ENCODE results near the gene IMMP2L.

The IMMP2L gene

GRCh38 chr7:111199643-111200042 lies 362.6 kb downstream of the IMMP2L start:
- DNase-seq = no peak

GRCh38 chr7:111198255-111198654 lies 364.0 kb downstream of the IMMP2L start:
- no peak for DNase-seq

- DNase-seq = no peak
Observed at GRCh38 chr7:111196655-111197054, 365.6 kb downstream of the IMMP2L start.

GRCh38 chr7:111192614-111193413 lies 369.5 kb downstream of the IMMP2L start:
- no peak for DNase-seq

- DNase-seq = peak; percentile 29
Observed at GRCh38 chr7:111190804-111191203, 371.5 kb downstream of the IMMP2L start.

GRCh38 chr7:111184987-111185386 lies 377.3 kb downstream of the IMMP2L start:
- no peak for DNase-seq

- DNase-seq = no peak
Observed at GRCh38 chr7:111183321-111183720, 379.0 kb downstream of the IMMP2L start.

GRCh38 chr7:111180338-111180737 lies 382.0 kb downstream of the IMMP2L start:
- no peak for DNase-seq

GRCh38 chr7:111175908-111176441 lies 386.3 kb downstream of the IMMP2L start:
- DNase-seq = peak; percentile 79

- no peak for DNase-seq
Observed at GRCh38 chr7:111174510-111174909, 387.8 kb downstream of the IMMP2L start.

- DNase-seq = no peak
Observed at GRCh38 chr7:111173990-111174389, 388.3 kb downstream of the IMMP2L start.

- DNase-seq = no peak
Observed at GRCh38 chr7:111173528-111173927, 388.8 kb downstream of the IMMP2L start.

GRCh38 chr7:111172564-111173257 lies 389.6 kb downstream of the IMMP2L start:
- DNase-seq = no peak

GRCh38 chr7:111168182-111168581 lies 394.1 kb downstream of the IMMP2L start:
- peak; percentile 45 for DNase-seq

GRCh38 chr7:111164442-111164841 lies 397.9 kb downstream of the IMMP2L start:
- DNase-seq = no peak

- no peak for DNase-seq
Observed at GRCh38 chr7:111162692-111163091, 399.6 kb downstream of the IMMP2L start.

- no peak for DNase-seq
Observed at GRCh38 chr7:111160297-111160696, 402.0 kb downstream of the IMMP2L start.

GRCh38 chr7:111159426-111159825 lies 402.9 kb downstream of the IMMP2L start:
- DNase-seq = no peak

GRCh38 chr7:111150709-111151108 lies 411.6 kb downstream of the IMMP2L start:
- DNase-seq = no peak

- DNase-seq = no peak
Observed at GRCh38 chr7:111147708-111148533, 414.4 kb downstream of the IMMP2L start.

- DNase-seq = no peak
Observed at GRCh38 chr7:111146136-111146535, 416.2 kb downstream of the IMMP2L start.

- DNase-seq = no peak
Observed at GRCh38 chr7:111145472-111145871, 416.8 kb downstream of the IMMP2L start.

All from NCI-H526 treated with DMSO at 0.1 percent for 48 hours (cell line).